Activated CD4-positive, alpha-beta memory T cell treated with anti-CD3 and anti-CD28 coated beads for 36 hours (primary cell): ENCODE data around the gene SLC9A7. TPM values are rescaled to one million over a fixed set of nuclear protein-coding genes. Genes with fewer than 3 reads are reported as not detected.
A peak's percentile ranks its signal among the peaks of the same experiment; 100 is the strongest.

Experiments used
- CTCF ChIA-PET: fragments of 350-600 bp; sonication (Branson Sonifier 250); formaldehyde crosslinking; loops from one replicate; lab custom pipeline; 2021; ENCODE audit warnings: antibody characterized with exemption, inconsistent platforms; lab: Charles Lee
- POLR2A ChIA-PET: fragments of 350-600 bp; sonication (Branson Sonifier 250); formaldehyde crosslinking; loops from one replicate; lab custom pipeline; 2021; ENCODE audit warnings: antibody characterized with exemption; lab: Charles Lee
- DNase-seq: peaks from one replicate; pipeline ENCODE4 v3.0.0-alpha.2; 2020
- H3K27ac Mint-ChIP-seq: one replicate; pipeline ENCODE4 v1.8.0; 2021; ENCODE audit warnings: mixed read lengths
- H3K27me3 Mint-ChIP-seq: one replicate; pipeline ENCODE4 v1.8.0; 2021; ENCODE audit warnings: mixed read lengths
- H3K36me3 Mint-ChIP-seq: one replicate; pipeline ENCODE4 v1.8.0; 2021; ENCODE audit warnings: mixed read lengths
- H3K4me1 Mint-ChIP-seq: one replicate; pipeline ENCODE4 v1.8.0; 2021; ENCODE audit warnings: low read depth, mixed read lengths
- H3K4me3 Mint-ChIP-seq: one replicate; pipeline ENCODE4 v1.8.0; 2021; ENCODE audit warnings: mild to moderate bottlenecking, mixed read lengths
- H3K9me3 Mint-ChIP-seq: one replicate; pipeline ENCODE4 v1.8.0; 2021; ENCODE audit warnings: mixed read lengths
- intact Hi-C: fragments of 100-400 bp; cut with micrococcal nuclease; formaldehyde crosslinking; loops from one replicate; pipeline ENCODE4 v1.15.1; 2023
- total RNA-seq, 2 experiments: library from RNA; stranded (reverse); gene quantifications; one replicate each; pipeline ENCODE4 v1.2.3, GENCODE V29; 2021

Gene SLC9A7
- total RNA-seq, 2 experiments from 2014 or later: 17.7 to 17.8 TPM

GRCh38 chrX:46666831-46667230 lies 92.1 kb downstream of the SLC9A7 start:
- Mint-ChIP-seq H3K27me3 (no peaks in the 10 kb centered on the region), H3K4me1 (peaks cover 17% of the 10 kb centered on the region), H3K27ac (no peak overlapping the region), H3K36me3 (peaks cover 11% of the 10 kb centered on the region), H3K4me3 (no peak overlapping the region), H3K9me3 (no peaks in the 10 kb centered on the region)
- ChIA-PET POLR2A (no interaction called here), CTCF (no interaction called here)
- intact Hi-C loops: no loop called here
- no peak for DNase-seq

- ChIA-PET POLR2A (no interaction called here), CTCF (no interaction called here)
- peak; percentile 39 for DNase-seq
- Mint-ChIP-seq H3K9me3 (no peaks in the 10 kb centered on the region), H3K27ac (peak overlapping the region; percentile 76), H3K27me3 (no peaks in the 10 kb centered on the region), H3K36me3 (peaks cover 11% of the 10 kb centered on the region), H3K4me1 (peaks cover 17% of the 10 kb centered on the region), H3K4me3 (no peak overlapping the region)
- intact Hi-C loops: no loop called here
These were observed 93.4 kb downstream of the SLC9A7 start for GRCh38 chrX:46665232-46666152.

GRCh38 chrX:46662188-46662958 lies 96.5 kb downstream of the SLC9A7 start:
- intact Hi-C loops: no loop called here
- H3K9me3 Mint-ChIP-seq: no peaks in the 10 kb centered on the region
- peaks cover 9% of the 10 kb centered on the region for H3K36me3 Mint-ChIP-seq
- H3K4me3 Mint-ChIP-seq: no peak overlapping the region
- peaks cover 17% of the 10 kb centered on the region for H3K4me1 Mint-ChIP-seq
- H3K27me3 Mint-ChIP-seq: no peaks in the 10 kb centered on the region
- ChIA-PET POLR2A (no interaction called here), CTCF (no interaction called here)
- DNase-seq: no peak
- H3K27ac Mint-ChIP-seq: no peak overlapping the region

GRCh38 chrX:46653482-46653881 lies 105.4 kb downstream of the SLC9A7 start:
- CTCF ChIA-PET: interaction anchor here (0.8 to 1.0 kb wide), 2 partner anchors 32 to 143 kb away, joined by 5 to 8 read pairs; no protein-coding TSS in a partner anchor
- intact Hi-C loops: no loop called here

GRCh38 chrX:46649421-46650260 lies 109.3 kb downstream of the SLC9A7 start:
- no peaks in the 10 kb centered on the region for H3K27me3 Mint-ChIP-seq
- H3K36me3 Mint-ChIP-seq: peaks cover 4% of the 10 kb centered on the region
- H3K9me3 Mint-ChIP-seq: no peaks in the 10 kb centered on the region
- no peak overlapping the region for H3K27ac Mint-ChIP-seq
- no peak for DNase-seq
- intact Hi-C loops: no loop called here
- peaks cover 3% of the 10 kb centered on the region for H3K4me1 Mint-ChIP-seq
- POLR2A ChIA-PET: no interaction called here
- CTCF ChIA-PET: interaction anchor here (1.1 to 1.6 kb wide), 2 partner anchors 11 to 147 kb away, joined by 4 read pairs; no protein-coding TSS in a partner anchor
- no peak overlapping the region for H3K4me3 Mint-ChIP-seq

More at GRCh38 chrX:46653482-46653881, 105.4 kb downstream of the SLC9A7 start:
- Mint-ChIP-seq H3K9me3 (no peaks in the 10 kb centered on the region), H3K36me3 (peaks cover 4% of the 10 kb centered on the region), H3K4me1 (no peaks in the 10 kb centered on the region), H3K27ac (no peak overlapping the region), H3K4me3 (no peak overlapping the region), H3K27me3 (no peaks in the 10 kb centered on the region)
- peak; percentile 14 for DNase-seq
- POLR2A ChIA-PET: no interaction called here

GRCh38 chrX:46648660-46649059 lies 110.3 kb downstream of the SLC9A7 start:
- intact Hi-C loops: no loop called here
- no peak overlapping the region for H3K27ac Mint-ChIP-seq

GRCh38 chrX:46647251-46647650 lies 111.7 kb downstream of the SLC9A7 start:
- no peaks in the 10 kb centered on the region for H3K27me3 Mint-ChIP-seq
- ChIA-PET CTCF (interaction anchor here (1.0 kb wide), 1 partner anchor 150 kb away, joined by 3 read pairs; no protein-coding TSS in a partner anchor), POLR2A (no interaction called here)
- H3K27ac Mint-ChIP-seq: no peak overlapping the region
- H3K4me1 Mint-ChIP-seq: peaks cover 3% of the 10 kb centered on the region
- DNase-seq: no peak
- no peak overlapping the region for H3K4me3 Mint-ChIP-seq
- no peaks in the 10 kb centered on the region for H3K9me3 Mint-ChIP-seq
- intact Hi-C loops: no loop called here
- peaks cover 7% of the 10 kb centered on the region for H3K36me3 Mint-ChIP-seq

More at GRCh38 chrX:46648660-46649059, 110.3 kb downstream of the SLC9A7 start:
- Mint-ChIP-seq H3K27me3 (no peaks in the 10 kb centered on the region), H3K4me3 (no peak overlapping the region), H3K4me1 (peaks cover 3% of the 10 kb centered on the region), H3K36me3 (peaks cover 4% of the 10 kb centered on the region), H3K9me3 (no peaks in the 10 kb centered on the region)
- POLR2A ChIA-PET: no interaction called here
- no peak for DNase-seq
- CTCF ChIA-PET: interaction anchor here (1.1 to 1.6 kb wide), 2 partner anchors 10 to 148 kb away, joined by 4 read pairs; no protein-coding TSS in a partner anchor

GRCh38 chrX:46645614-46646013 lies 113.3 kb downstream of the SLC9A7 start:
- intact Hi-C loops: no loop called here
- peaks cover 5% of the 10 kb centered on the region for H3K36me3 Mint-ChIP-seq
- peaks cover 9% of the 10 kb centered on the region for H3K4me1 Mint-ChIP-seq
- ChIA-PET CTCF (no interaction called here), POLR2A (no interaction called here)
- DNase-seq: no peak
- H3K27ac Mint-ChIP-seq: no peak overlapping the region
- no peak overlapping the region for H3K4me3 Mint-ChIP-seq
- no peaks in the 10 kb centered on the region for H3K9me3 Mint-ChIP-seq
- H3K27me3 Mint-ChIP-seq: no peaks in the 10 kb centered on the region

- no peak for DNase-seq
- intact Hi-C loops: loop anchor here (5.0 kb wide), 1 partner anchor 86 kb away; no protein-coding TSS in a partner anchor
- no peak overlapping the region for H3K27ac Mint-ChIP-seq
- H3K9me3 Mint-ChIP-seq: no peaks in the 10 kb centered on the region
- no peaks in the 10 kb centered on the region for H3K27me3 Mint-ChIP-seq
- H3K4me3 Mint-ChIP-seq: no peak overlapping the region
- peaks cover 5% of the 10 kb centered on the region for H3K36me3 Mint-ChIP-seq
- ChIA-PET POLR2A (no interaction called here), CTCF (interaction anchor here (1.5 kb wide), 1 partner anchor 88 kb away, joined by 3 read pairs; no protein-coding TSS in a partner anchor)
- H3K4me1 Mint-ChIP-seq: peaks cover 9% of the 10 kb centered on the region
These were observed 115.3 kb downstream of the SLC9A7 start for GRCh38 chrX:46643636-46644035.

- H3K4me1 Mint-ChIP-seq: peaks cover 17% of the 10 kb centered on the region
- H3K36me3 Mint-ChIP-seq: peaks cover 3% of the 10 kb centered on the region
- intact Hi-C loops: loop anchor here (1.0 to 5.0 kb wide), 2 partner anchors 70 to 85 kb away; no protein-coding TSS in a partner anchor
- H3K27me3 Mint-ChIP-seq: no peaks in the 10 kb centered on the region
- no peaks in the 10 kb centered on the region for H3K9me3 Mint-ChIP-seq
- no peak overlapping the region for H3K27ac Mint-ChIP-seq
- POLR2A ChIA-PET: no interaction called here
- CTCF ChIA-PET: interaction anchor here (0.6 to 1.7 kb wide), 8 partner anchors 13 to 233 kb away, joined by 3 to 8 read pairs (median 3); no protein-coding TSS in a partner anchor
- DNase-seq: no peak
- no peak overlapping the region for H3K4me3 Mint-ChIP-seq
These were observed 116.8 kb downstream of the SLC9A7 start for GRCh38 chrX:46642145-46642544.

GRCh38 chrX:46637938-46638337 lies 121.0 kb downstream of the SLC9A7 start:
- peaks cover under 1% of the 10 kb centered on the region for H3K36me3 Mint-ChIP-seq
- ChIA-PET POLR2A (interaction anchor here (0.9 to 1.8 kb wide), 2 partner anchors 9 to 65 kb away, joined by 3 to 6 read pairs; no protein-coding TSS in a partner anchor), CTCF (interaction anchor here (1.0 to 1.5 kb wide), 2 partner anchors 11 to 47 kb away, joined by 3 to 4 read pairs; no protein-coding TSS in a partner anchor)
- no peaks in the 10 kb centered on the region for H3K27me3 Mint-ChIP-seq
- H3K4me3 Mint-ChIP-seq: no peak overlapping the region
- intact Hi-C loops: no loop called here
- H3K27ac Mint-ChIP-seq: no peak overlapping the region
- H3K9me3 Mint-ChIP-seq: no peaks in the 10 kb centered on the region
- peak; percentile 20 for DNase-seq
- peaks cover 39% of the 10 kb centered on the region for H3K4me1 Mint-ChIP-seq
